HG02981 (cell line): Measurements from ENCODE around the gene EVC2.

ENCODE experiments used
- ATAC-seq: cut with Tn5 transposase; IDR thresholded peaks from one replicate; pipeline ENCODE4 v1.9.1; 2021; ENCODE audit warnings: mild to moderate bottlenecking, moderate library complexity; ENCODE audit not compliant: unreplicated experiment

Gene EVC2

GRCh38 chr4:5526080-5526846 lies 182.1 kb downstream of the EVC2 start:
- ATAC-seq: no peak

DNA sequence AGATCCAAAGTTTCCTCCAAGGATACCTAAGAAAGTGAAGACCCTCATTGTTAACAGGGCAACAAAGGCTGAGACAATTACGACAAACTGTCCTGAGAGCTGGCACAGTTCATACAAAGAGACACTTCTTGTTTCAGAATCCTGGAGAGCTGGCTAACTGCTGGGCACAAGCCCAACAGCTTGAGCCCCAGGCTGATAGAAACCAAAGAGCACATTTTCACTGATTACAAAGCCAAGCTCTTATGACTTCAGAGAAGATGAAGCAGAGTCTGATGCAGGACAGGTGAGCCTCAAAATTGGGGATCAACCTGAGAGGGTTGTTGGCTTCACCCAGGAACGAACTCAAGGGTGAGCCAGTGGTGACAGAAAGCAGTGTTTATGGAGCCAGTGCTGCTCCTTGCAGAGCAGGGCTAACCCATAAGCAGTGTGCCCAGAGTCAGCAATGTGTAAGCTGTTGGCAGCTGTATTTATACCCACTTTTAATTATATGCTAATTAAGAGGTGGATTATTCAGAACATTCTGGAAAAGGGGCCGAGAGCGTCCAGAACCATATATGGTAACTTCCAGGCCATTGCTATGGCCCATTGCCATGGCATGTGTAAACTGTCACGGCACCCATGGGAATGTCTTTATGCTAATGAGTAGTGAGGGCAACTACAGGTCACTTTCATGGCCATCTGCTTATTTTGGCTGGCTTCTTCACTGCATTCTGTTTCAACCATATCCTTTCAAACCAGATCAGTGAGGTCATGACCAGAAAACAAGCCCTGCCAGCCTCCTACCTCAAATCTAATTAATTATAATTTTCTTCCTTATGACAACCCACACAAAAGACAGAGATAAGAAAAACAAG lies 183.7 kb downstream of the EVC2 start:
- no peak for ATAC-seq

- no peak for ATAC-seq
Measured at GRCh38 chr4:5517372-5517771, 191.0 kb downstream of the EVC2 start.

DNA sequence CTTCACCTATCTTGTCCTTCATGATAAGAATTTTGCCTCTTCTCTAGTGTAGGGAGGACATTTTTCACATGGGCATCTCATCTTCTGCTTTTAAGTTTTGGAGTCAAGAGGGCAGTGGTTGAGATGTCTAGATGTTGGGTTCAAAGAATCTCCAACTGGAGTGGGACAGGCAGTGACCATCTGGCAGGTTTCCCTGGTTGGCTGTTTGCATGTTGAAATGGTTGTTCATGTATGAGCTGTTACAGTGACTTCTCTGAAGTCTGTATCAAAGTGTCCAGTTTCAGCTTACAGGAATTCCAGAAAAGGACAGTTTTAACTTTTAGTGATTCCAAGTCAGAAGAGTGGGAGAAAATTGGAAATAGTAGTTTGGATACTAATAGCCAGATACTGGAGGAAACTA lies 192.7 kb downstream of the EVC2 start:
- ATAC-seq: no peak
